ENCODE results near the gene DAZ1.
"Not testable (repeated sequence)": the region's sequence is repeated elsewhere in the genome, so short reads cannot be mapped to it uniquely, and the experiment has no call there.

DAZ1 gene

GRCh38 chrY:23198908-23199307, at the start of gene DAZ1:
DAZ1 (minus strand) TSS chrY:23199008; CDS start chrY:23198800, 208 bp downstream.
- not testable (repeated sequence) for DNase-seq

- DNase-seq, result not testable (repeated sequence)
Measured at GRCh38 chrY:23219233-23219632, 20.4 kb upstream of the DAZ1 start, which contains the start of gene DAZ2. DAZ2 (plus strand) TSS chrY:23219533; CDS start chrY:23219741, 208 bp downstream.

GRCh38 chrY:23210681-23211080, 11.9 kb upstream of the DAZ1 start:
- not testable (repeated sequence) for DNase-seq

DNA sequence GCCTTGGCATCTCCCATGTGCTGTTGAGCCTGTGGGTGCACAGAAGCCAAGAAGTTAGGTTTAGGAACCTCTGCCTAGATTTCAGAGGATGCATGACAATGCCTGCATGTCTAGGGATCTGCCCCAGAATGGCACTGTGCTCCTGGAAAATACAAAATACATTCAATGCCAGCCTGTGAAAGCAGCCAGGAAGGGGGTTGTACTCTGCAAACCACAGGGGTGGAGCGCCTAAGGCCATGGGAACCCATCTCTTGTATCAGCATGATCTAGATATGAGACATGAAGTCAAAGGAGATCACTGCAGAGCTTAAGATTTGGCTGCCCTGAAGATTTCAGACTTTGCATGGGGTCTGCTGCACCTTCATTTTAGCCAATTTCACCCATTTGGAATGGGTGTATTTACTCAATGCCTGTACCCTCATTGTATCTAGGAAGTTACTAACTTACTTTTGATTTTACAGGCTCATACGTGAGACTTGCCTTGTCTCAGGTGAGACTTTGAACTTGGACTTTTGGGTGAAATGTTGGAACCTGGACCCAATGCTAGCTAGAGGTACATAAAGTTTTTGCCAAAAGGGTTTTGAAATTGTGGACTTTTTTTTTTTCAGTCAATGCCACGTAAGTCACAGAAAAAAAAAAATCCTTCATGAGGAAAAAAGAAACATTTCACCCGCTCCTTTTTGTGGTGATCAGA, 11.1 kb upstream of the DAZ1 start:
- DNase-seq, result not testable (repeated sequence)

DNA sequence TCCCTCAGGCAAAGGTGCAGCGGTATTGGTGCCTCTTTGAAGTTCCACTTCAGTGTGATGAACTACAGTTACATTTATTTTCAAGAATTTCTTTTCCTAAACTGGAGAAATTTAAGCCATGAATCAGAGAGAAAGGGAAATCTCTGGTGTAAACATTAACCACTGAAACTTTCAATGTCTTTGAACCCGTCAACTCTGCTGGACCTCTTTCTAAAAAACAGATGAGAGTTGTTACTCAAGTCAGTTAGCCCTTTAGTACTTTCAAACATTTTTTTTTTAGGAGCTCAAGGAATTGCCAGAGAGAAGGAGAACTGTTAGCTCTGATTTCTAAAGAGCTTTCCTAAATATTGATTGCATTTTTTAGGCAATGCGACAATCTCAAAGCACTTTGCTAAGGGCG, 8.6 kb upstream of the DAZ1 start:
- not testable (repeated sequence) for DNase-seq
